ENCODE data around the gene TTF1.

DNA sequence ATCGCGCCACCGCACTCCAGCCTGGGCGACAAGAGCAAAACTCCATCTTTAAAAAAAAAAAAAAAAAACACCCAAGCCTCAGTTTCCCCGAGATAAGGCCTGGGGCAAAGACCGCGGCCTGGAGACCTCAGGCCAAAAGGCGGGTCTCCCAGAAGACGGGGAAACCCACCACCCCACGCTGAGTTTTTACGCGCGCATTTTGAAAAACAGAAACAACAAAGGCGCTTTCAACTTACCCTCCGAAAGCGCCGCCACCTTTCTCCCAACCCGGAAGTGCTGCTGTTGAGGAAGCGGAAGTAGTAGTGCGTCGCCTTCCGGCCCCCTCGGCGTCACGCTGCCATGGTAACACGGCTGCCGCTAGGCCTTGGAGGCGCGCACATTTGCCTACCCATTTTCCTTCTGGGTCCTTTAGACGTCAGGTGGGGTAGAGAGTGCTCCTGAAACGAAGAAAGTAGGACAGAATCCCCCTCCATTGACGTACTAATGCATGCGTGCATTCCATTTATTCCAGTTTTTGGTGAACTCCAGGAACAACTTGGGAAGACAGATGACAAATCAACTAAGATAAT lies at the start of gene TTF1:
- TF ChIP-seq CTCF (IDR thresholded peaks at IDR 0.05) (no peak), POLR2AphosphoS5 (IDR thresholded peaks at IDR 0.05; ENCODE audit: insufficient read depth in 1 of 2, low read depth in 1 of 2) (peak; percentile 69 to 90), POLR2A (IDR thresholded peaks at IDR 0.05) (no peak)

All from vagina (tissue), 2 donors.